Activated CD4-positive, alpha-beta memory T cell treated with anti-CD3 and anti-CD28 coated beads for 36 hours (primary cell): ENCODE measurements around the gene IFT20. TPM values are rescaled to one million over a fixed set of nuclear protein-coding genes. Genes with fewer than 3 reads are reported as not detected.

ENCODE experiments used
- CTCF ChIA-PET: fragments of 350-600 bp; sonication (Branson Sonifier 250); formaldehyde crosslinking; loops from one replicate; lab custom pipeline; 2021; ENCODE audit warnings: antibody characterized with exemption, inconsistent platforms; lab: Charles Lee
- POLR2A ChIA-PET: fragments of 350-600 bp; sonication (Branson Sonifier 250); formaldehyde crosslinking; loops from one replicate; lab custom pipeline; 2021; ENCODE audit warnings: antibody characterized with exemption; lab: Charles Lee
- DNase-seq: peaks from one replicate; pipeline ENCODE4 v3.0.0-alpha.2; 2020
- H3K27ac Mint-ChIP-seq: one replicate; pipeline ENCODE4 v1.8.0; 2021; ENCODE audit warnings: mixed read lengths
- H3K27me3 Mint-ChIP-seq: one replicate; pipeline ENCODE4 v1.8.0; 2021; ENCODE audit warnings: mixed read lengths
- H3K36me3 Mint-ChIP-seq: one replicate; pipeline ENCODE4 v1.8.0; 2021; ENCODE audit warnings: mixed read lengths
- H3K4me1 Mint-ChIP-seq: one replicate; pipeline ENCODE4 v1.8.0; 2021; ENCODE audit warnings: low read depth, mixed read lengths
- H3K4me3 Mint-ChIP-seq: one replicate; pipeline ENCODE4 v1.8.0; 2021; ENCODE audit warnings: mild to moderate bottlenecking, mixed read lengths
- H3K9me3 Mint-ChIP-seq: one replicate; pipeline ENCODE4 v1.8.0; 2021; ENCODE audit warnings: mixed read lengths
- intact Hi-C: fragments of 100-400 bp; cut with micrococcal nuclease; formaldehyde crosslinking; loops from one replicate; pipeline ENCODE4 v1.15.1; 2023
- total RNA-seq, 2 experiments: library from RNA; stranded (reverse); gene quantifications; one replicate each; pipeline ENCODE4 v1.2.3, GENCODE V29; 2021

Gene IFT20
- total RNA-seq, 2 experiments from 2014 or later, result 20.3 to 20.6 TPM

GRCh38 chr17:28363186-28363585, 27.9 kb upstream of the IFT20 start:
- H3K27ac Mint-ChIP-seq, result no peak overlapping the region
- peaks cover 4% of the 10 kb centered on the region for H3K4me1 Mint-ChIP-seq
- no peak for DNase-seq
- H3K27me3 Mint-ChIP-seq, result no peaks in the 10 kb centered on the region
- intact Hi-C loops, result no loop called here
- no peak overlapping the region for H3K4me3 Mint-ChIP-seq
- CTCF ChIA-PET, result no interaction called here
- H3K9me3 Mint-ChIP-seq, result no peaks in the 10 kb centered on the region
- POLR2A ChIA-PET, result no interaction called here
- H3K36me3 Mint-ChIP-seq, result peaks cover 14% of the 10 kb centered on the region

- H3K4me1 Mint-ChIP-seq, result peaks cover 28% of the 10 kb centered on the region
- H3K27me3 Mint-ChIP-seq, result no peaks in the 10 kb centered on the region
- H3K9me3 Mint-ChIP-seq, result no peaks in the 10 kb centered on the region
- peaks cover 28% of the 10 kb centered on the region for H3K36me3 Mint-ChIP-seq
- CTCF ChIA-PET, result interaction anchor here (1.4 to 2.2 kb wide), 3 partner anchors 22 to 106 kb away, joined by 3 to 9 read pairs (median 5); partner anchors contain the start of genes IFT20 and TNFAIP1
- peak overlapping the region; percentile 95 for H3K4me3 Mint-ChIP-seq
- no peak for DNase-seq
- H3K27ac Mint-ChIP-seq, result peak overlapping the region; percentile 79
- POLR2A ChIA-PET, result interaction anchor here (0.6 to 3.9 kb wide), 7 partner anchors 10 to 286 kb away, joined by 3 to 40 read pairs (median 8); partner anchors contain the start of genes IFT20, SARM1, TMEM97 and TNFAIP1
- intact Hi-C loops, result loop anchor here (1.0 to 10.0 kb wide), 3 partner anchors 13 to 187 kb away; partner anchors contain the start of genes IFT20, SARM1 and TNFAIP1
Measured at GRCh38 chr17:28357901-28358197, 22.6 kb upstream of the IFT20 start.

- CTCF ChIA-PET, result interaction anchor here (0.6 to 2.2 kb wide), 5 partner anchors 22 to 106 kb away, joined by 3 to 9 read pairs (median 5); partner anchors contain the start of genes IFT20 and TNFAIP1
- intact Hi-C loops, result loop anchor here (1.0 to 10.0 kb wide), 3 partner anchors 14 to 188 kb away; partner anchors contain the start of genes IFT20, SARM1 and TNFAIP1
Measured at GRCh38 chr17:28357061-28357900, 22.0 kb upstream of the IFT20 start, which contains the start of gene POLDIP2. TSS of gene POLDIP2 (minus strand) at chr17:28357527. CDS start at chr17:28357448, 79 bp downstream.

GRCh38 chr17:28350271-28350670, 15.0 kb upstream of the IFT20 start:
- Mint-ChIP-seq H3K9me3 (no peaks in the 10 kb centered on the region), H3K27ac (no peak overlapping the region), H3K27me3 (no peaks in the 10 kb centered on the region), H3K4me3 (no peak overlapping the region), H3K36me3 (peaks cover 47% of the 10 kb centered on the region), H3K4me1 (peaks cover 4% of the 10 kb centered on the region)
- ChIA-PET POLR2A (interaction anchor here (0.6 kb wide), 1 partner anchor 83 kb away, joined by 3 read pairs; no protein-coding TSS in a partner anchor), CTCF (no interaction called here)
- intact Hi-C loops, result loop anchor here (10.0 kb wide), 1 partner anchor 195 kb away; no protein-coding TSS in a partner anchor
- no peak for DNase-seq

More at GRCh38 chr17:28357061-28357900, 22.0 kb upstream of the IFT20 start, which contains the start of gene POLDIP2:
- Mint-ChIP-seq H3K4me3 (peak within 1 kb of the TSS; percentile 95), H3K36me3 (peaks cover 28% of the 10 kb centered on the region), H3K9me3 (no peaks in the 10 kb centered on the region), H3K27ac (peak within 1 kb of the TSS; percentile 79), H3K27me3 (no peaks in the 10 kb centered on the region), H3K4me1 (peaks cover 28% of the 10 kb centered on the region)
- POLR2A ChIA-PET, result interaction anchor here (0.6 to 3.9 kb wide), 9 partner anchors 10 to 286 kb away, joined by 3 to 40 read pairs (median 4); partner anchors contain the start of genes IFT20, SARM1, TMEM97 and TNFAIP1
- peak; percentile 98 for DNase-seq

DNA sequence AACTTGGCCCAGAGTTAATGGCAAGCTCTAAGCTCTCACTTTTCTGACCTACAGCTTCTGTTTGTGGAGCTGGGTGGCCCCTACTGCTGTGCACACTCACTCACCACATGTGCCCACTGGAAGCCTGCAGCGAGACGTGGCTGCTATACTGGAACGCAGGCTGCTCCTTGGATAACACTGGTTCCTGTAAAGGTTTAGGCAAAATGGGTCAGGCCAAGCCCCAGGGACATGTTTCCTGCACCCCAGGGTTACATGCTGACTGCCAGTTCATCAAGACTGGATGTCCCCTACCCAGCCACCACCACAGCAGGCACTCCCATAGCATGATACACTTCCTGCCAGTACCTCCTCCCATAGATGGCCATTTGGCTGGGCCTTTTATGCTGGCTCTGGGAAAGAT, 13.7 kb upstream of the IFT20 start:
- intact Hi-C loops, result no loop called here

GRCh38 chr17:28347261-28347891, 12.1 kb upstream of the IFT20 start:
- ChIA-PET CTCF (interaction anchor here (1.3 to 1.7 kb wide), 2 partner anchors 10 to 11 kb away, joined by 3 to 5 read pairs; partner anchors contain the start of gene TNFAIP1), POLR2A (interaction anchor here (1.8 to 2.3 kb wide), 2 partner anchors 10 to 12 kb away, joined by 9 to 14 read pairs; partner anchors contain the start of genes IFT20, POLDIP2 and TNFAIP1)
- DNase-seq, result no peak
- H3K9me3 Mint-ChIP-seq, result no peaks in the 10 kb centered on the region
- no peak overlapping the region for H3K4me3 Mint-ChIP-seq
- no peaks in the 10 kb centered on the region for H3K27me3 Mint-ChIP-seq
- intact Hi-C loops, result no loop called here
- peaks cover 40% of the 10 kb centered on the region for H3K36me3 Mint-ChIP-seq
- H3K4me1 Mint-ChIP-seq, result no peaks in the 10 kb centered on the region
- H3K27ac Mint-ChIP-seq, result no peak overlapping the region

More for the DNA sequence above, 13.7 kb upstream of the IFT20 start:
- ChIA-PET POLR2A (interaction anchor here (1.8 kb wide), 1 partner anchor 14 kb away, joined by 9 read pairs; the partner anchor contains the start of genes IFT20 and TNFAIP1), CTCF (no interaction called here)
- H3K4me3 Mint-ChIP-seq, result no peak overlapping the region
- H3K27me3 Mint-ChIP-seq, result no peaks in the 10 kb centered on the region
- DNase-seq, result no peak
- peaks cover 42% of the 10 kb centered on the region for H3K36me3 Mint-ChIP-seq
- no peaks in the 10 kb centered on the region for H3K9me3 Mint-ChIP-seq
- H3K27ac Mint-ChIP-seq, result no peak overlapping the region
- no peaks in the 10 kb centered on the region for H3K4me1 Mint-ChIP-seq

DNA sequence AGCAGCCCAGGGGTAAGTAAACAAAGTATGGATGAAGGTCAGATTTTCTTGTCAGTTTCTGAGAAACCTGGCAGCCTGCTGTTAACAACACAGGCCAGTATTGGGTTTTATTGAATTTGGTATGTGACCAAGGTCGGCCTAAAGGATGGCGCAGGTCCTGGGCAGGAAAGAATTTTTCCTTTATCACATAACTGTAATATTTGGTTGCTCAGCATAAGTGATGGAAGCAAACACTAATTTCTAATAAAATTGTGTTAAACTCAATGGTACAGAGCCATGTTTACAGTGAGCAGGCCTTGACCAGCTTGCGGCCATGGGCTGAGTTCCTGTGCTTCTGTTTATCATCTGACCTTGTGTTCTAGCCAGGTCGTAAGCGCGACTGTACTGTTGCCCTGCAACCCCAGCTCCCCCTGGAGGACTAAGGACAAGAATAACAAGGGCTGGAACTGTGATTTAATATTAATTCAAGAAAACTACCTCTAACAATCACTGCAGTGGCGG, 11.5 kb upstream of the IFT20 start:
- no peaks in the 10 kb centered on the region for H3K27me3 Mint-ChIP-seq
- intact Hi-C loops, result no loop called here
- no peaks in the 10 kb centered on the region for H3K4me1 Mint-ChIP-seq
- ChIA-PET CTCF (interaction anchor here (1.3 to 1.7 kb wide), 2 partner anchors 9 to 11 kb away, joined by 3 to 5 read pairs; partner anchors contain the start of gene TNFAIP1), POLR2A (interaction anchor here (1.3 to 2.3 kb wide), 3 partner anchors 10 to 11 kb away, joined by 4 to 14 read pairs (median 9); partner anchors contain the start of genes IFT20, POLDIP2 and TNFAIP1)
- peaks cover 42% of the 10 kb centered on the region for H3K36me3 Mint-ChIP-seq
- no peak overlapping the region for H3K27ac Mint-ChIP-seq
- no peak for DNase-seq
- no peak overlapping the region for H3K4me3 Mint-ChIP-seq
- H3K9me3 Mint-ChIP-seq, result no peaks in the 10 kb centered on the region

GRCh38 chr17:28346199-28346580, 10.9 kb upstream of the IFT20 start:
- DNase-seq, result no peak
- intact Hi-C loops, result no loop called here
- Mint-ChIP-seq H3K4me1 (no peaks in the 10 kb centered on the region), H3K4me3 (no peak overlapping the region), H3K36me3 (peaks cover 40% of the 10 kb centered on the region), H3K27me3 (no peaks in the 10 kb centered on the region), H3K27ac (peak overlapping the region; percentile 23), H3K9me3 (no peaks in the 10 kb centered on the region)
- POLR2A ChIA-PET, result interaction anchor here (1.3 kb wide), 1 partner anchor 11 kb away, joined by 4 read pairs; the partner anchor contains the start of genes IFT20 and TNFAIP1
- CTCF ChIA-PET, result interaction anchor here (1.3 to 1.7 kb wide), 2 partner anchors 8 to 10 kb away, joined by 3 to 5 read pairs; partner anchors contain the start of gene TNFAIP1

DNA sequence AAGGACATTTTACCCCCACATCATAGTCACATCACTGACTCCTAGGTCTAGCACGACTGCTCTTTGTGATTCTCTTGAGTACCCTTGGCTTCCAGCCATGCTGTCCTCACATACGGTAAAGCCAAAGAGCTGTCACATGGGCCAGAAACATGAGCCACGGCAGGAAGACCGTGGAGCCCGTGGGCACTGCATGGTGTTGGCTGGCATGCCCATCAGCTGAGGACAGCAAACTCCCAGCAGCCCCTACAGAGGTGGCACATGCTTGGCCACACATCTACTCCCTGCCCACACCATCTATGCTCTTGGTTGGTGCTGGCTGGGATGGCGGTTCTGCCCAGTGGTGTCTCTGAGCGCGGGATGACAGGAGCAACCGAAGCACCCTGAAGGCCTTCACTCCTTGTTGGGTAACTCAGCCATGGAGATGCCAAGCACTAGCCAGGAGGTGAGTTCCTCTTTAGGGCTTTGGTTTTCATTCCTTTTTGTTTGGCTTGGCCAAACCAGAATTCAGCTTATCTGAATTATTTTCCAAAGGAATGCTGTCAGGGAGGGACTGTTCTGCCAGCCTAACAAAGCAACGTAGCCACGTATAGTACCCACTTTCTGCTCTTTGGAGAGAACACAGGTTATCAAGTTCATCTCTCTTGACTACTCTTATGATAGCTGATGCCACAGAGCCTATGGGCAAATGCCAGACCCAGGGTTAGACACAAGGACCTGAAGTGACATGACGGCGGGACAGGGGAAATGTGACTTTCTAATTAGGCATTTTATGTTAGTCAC, 10.3 kb upstream of the IFT20 start:
- no peak for DNase-seq
- H3K36me3 Mint-ChIP-seq, result peaks cover 38% of the 10 kb centered on the region
- CTCF ChIA-PET, result interaction anchor here (0.6 to 1.7 kb wide), 2 partner anchors 8 to 10 kb away, joined by 3 to 5 read pairs; partner anchors contain the start of genes IFT20 and TNFAIP1
- no peaks in the 10 kb centered on the region for H3K27me3 Mint-ChIP-seq
- H3K9me3 Mint-ChIP-seq, result no peaks in the 10 kb centered on the region
- H3K4me3 Mint-ChIP-seq, result no peak overlapping the region
- H3K27ac Mint-ChIP-seq, result peak overlapping the region; percentile 23
- H3K4me1 Mint-ChIP-seq, result no peaks in the 10 kb centered on the region
- intact Hi-C loops, result no loop called here
- POLR2A ChIA-PET, result interaction anchor here (0.9 to 1.3 kb wide), 2 partner anchors 10 kb away, joined by 4 to 5 read pairs; partner anchors contain the start of genes IFT20 and TNFAIP1

DNA sequence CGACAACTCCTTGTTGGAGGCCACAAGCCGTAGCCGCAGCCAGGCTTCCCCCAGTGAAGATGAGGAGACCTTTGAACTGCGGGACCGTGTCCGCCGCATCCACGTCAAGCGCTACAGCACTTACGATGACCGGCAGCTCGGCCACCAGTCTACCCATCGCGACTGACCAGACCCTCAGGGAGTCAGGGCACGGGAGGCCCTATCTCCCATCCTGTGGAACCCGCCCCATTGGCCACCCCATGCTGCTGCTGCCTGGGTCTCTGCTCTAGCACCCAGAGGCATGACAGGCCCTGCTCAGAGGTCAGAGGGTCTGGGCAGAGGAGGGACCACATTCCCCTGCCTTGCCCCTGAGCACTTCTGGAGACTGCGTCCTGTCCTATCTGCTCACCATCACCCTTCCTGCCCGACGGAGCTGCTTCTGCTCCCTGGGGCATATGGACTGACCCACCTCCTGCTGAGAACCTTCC, 9.2 kb upstream of the IFT20 start:
- CTCF ChIA-PET, result no interaction called here
- DNase-seq, result no peak
- POLR2A ChIA-PET, result interaction anchor here (0.9 kb wide), 1 partner anchor 9 kb away, joined by 5 read pairs; the partner anchor contains the start of genes IFT20 and TNFAIP1
- Mint-ChIP-seq H3K36me3 (peaks cover 39% of the 10 kb centered on the region), H3K27ac (no peak overlapping the region), H3K4me1 (no peaks in the 10 kb centered on the region), H3K27me3 (no peaks in the 10 kb centered on the region), H3K9me3 (no peaks in the 10 kb centered on the region), H3K4me3 (no peak overlapping the region)
- intact Hi-C loops, result no loop called here
